C4-2B (cell line): Measurements from ENCODE around the gene GAB4.
"Not testable (repeated sequence)": the region's sequence is repeated elsewhere in the genome, so short reads cannot be mapped to it uniquely, and the experiment has no call there.

ENCODE experiments used
- H3K27ac ChIP-seq: fragments of 450-650 bp; 2 replicates; pipeline ENCODE4 v1.5.1; 2017
- ZFX ChIP-seq: fragments of 450-650 bp; IDR thresholded peaks from 2 replicates; pipeline ENCODE4 v1.6.1; 2017
- TF ChIP-seq, protein P1 (sequence below): fragments of 450-650 bp; conservative IDR thresholded peaks from 2 replicates; pipeline ENCODE4 v1.5.1; 2017; ENCODE audit warnings: mild to moderate bottlenecking

Gene GAB4

DNA sequence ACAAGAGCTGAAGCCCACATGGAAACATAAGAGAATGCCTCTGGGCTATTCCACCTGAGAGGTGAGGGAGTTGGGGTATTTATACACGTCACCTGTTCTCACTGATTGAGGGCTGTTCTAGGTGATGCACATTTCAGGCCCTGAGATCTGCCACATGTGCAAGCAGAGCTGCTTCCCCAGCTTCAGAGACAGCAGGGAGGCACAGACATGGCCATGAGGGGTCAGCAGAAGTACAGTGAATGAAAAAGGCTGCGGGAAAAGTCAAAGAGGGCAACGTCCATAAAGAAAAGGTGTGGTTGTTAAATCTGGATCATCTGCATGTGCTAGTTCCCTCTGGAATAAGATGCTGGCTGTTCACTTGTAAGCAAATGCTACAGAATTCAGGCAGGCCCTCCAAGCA lies 75.4 kb downstream of the GAB4 start:
- H3K27ac ChIP-seq, result no peak overlapping the region
- TF ChIP-seq, protein P1, sequence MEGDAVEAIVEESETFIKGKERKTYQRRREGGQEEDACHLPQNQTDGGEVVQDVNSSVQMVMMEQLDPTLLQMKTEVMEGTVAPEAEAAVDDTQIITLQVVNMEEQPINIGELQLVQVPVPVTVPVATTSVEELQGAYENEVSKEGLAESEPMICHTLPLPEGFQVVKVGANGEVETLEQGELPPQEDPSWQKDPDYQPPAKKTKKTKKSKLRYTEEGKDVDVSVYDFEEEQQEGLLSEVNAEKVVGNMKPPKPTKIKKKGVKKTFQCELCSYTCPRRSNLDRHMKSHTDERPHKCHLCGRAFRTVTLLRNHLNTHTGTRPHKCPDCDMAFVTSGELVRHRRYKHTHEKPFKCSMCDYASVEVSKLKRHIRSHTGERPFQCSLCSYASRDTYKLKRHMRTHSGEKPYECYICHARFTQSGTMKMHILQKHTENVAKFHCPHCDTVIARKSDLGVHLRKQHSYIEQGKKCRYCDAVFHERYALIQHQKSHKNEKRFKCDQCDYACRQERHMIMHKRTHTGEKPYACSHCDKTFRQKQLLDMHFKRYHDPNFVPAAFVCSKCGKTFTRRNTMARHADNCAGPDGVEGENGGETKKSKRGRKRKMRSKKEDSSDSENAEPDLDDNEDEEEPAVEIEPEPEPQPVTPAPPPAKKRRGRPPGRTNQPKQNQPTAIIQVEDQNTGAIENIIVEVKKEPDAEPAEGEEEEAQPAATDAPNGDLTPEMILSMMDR, result peak; percentile 34
- no peak for TF ChIP-seq ZFX

DNA sequence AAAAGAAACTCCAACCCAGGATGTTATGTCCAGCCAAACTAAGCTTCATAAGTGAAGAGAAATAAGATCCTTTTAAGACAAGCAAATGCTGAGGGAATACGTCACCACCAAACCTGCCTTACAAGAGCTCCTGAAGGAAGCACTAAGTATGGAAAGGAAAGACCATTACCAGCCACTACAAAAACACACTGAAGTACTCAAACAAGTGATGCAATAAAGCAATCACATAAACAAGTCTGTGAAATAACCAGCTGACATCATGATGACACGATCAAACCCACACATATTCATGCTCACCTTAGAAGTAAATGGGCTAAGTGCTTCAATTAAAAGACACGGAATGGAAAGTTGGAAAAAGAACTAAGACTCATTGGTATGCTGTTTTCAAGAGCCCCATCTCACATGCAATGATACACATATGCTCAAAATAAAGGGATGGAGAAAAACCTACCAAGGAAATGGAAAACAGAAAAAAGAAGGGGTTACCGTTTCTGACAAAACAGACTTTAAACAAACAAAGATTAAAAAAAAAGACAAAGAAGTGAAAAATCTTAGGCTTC lies 82.5 kb downstream of the GAB4 start:
- no peak overlapping the region for H3K27ac ChIP-seq
- TF ChIP-seq, protein P1, result no peak
- no peak for TF ChIP-seq ZFX

DNA sequence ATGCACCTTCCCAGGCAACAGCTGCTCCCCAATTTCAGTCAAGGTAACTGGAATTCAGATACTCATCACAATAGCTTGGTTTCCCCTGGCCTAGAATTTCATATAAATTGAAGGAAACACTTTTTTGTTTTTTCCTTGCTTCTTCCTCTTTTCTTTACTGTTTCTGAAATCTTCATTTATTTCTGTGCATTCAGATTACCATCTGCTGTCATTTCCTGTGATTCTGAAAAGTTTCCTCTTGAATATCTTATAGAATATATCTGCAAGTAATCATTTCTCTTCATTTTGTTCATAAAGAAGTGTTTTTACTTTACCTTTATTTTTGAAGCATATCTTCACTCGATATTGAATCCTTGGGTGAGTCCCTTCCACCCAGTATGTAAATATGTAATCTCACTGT lies 85.3 kb downstream of the GAB4 start:
- H3K27ac ChIP-seq, result no peak overlapping the region
- TF ChIP-seq, protein P1, result no peak
- TF ChIP-seq ZFX, result no peak

DNA sequence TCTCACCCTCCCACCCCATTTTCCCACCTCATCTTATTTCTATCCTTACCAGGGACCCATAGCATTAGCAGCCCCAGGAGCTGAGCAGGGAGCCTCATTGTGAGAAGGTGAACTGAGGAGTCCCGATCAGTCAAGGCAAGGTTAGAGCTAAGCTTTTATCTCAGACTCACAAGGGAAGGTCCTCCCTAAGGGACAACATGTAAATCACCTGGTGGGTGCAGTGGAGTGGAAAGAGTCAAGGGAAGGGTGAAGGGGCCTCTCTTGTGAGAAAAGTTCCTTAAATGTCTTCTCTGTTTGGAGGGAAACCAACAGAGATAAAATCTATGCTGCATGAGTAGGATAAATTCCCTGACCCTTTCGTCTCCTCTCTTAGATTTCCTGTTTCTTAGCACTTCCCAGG lies 85.9 kb downstream of the GAB4 start:
- no peak for TF ChIP-seq ZFX
- TF ChIP-seq, protein P1, result no peak

DNA sequence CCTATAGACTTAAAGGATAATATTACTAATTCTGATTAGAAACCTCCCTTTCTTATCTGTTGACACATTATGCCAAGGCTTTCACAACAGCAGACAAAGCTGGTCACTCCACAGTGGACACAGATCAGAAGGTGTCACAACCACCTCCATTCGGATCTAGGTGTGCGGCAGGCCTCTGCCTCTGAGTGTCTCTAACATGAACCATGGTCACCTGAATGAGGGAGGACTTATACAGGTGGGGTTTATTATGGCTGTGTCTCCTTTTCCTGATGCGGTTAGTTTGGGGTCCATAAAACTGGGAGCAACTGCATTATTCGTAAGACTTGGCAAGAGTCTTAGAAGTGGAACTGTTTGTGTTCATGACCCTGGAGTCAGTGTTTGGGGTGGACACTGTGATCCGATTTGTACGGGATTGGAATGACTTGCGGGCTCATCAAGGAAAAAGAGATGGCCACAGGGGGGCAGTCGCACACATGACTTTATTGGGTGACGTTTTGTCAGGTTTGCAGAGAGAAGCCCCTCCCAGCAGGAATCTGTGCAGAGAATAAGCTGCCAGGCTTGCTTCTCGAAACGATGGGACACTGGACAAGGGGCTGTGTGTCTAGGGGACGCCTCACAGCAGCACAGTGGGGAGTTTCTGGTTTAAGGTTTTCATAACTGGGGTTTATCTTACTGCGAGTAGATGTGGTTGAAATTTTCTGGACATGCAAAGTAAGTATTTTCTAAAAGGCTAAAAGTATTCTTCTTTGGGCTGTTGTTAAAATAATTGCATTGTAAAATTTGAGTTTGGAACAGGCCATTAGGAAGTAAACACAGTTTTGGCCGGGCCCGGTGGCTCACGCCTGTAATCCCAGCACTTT lies 90.6 kb downstream of the GAB4 start:
- H3K27ac ChIP-seq, result no peak overlapping the region
- TF ChIP-seq, protein P1, result peak; percentile 90
- no peak for TF ChIP-seq ZFX

More for the DNA sequence above, 85.9 kb downstream of the GAB4 start:
- no peak overlapping the region for H3K27ac ChIP-seq

DNA sequence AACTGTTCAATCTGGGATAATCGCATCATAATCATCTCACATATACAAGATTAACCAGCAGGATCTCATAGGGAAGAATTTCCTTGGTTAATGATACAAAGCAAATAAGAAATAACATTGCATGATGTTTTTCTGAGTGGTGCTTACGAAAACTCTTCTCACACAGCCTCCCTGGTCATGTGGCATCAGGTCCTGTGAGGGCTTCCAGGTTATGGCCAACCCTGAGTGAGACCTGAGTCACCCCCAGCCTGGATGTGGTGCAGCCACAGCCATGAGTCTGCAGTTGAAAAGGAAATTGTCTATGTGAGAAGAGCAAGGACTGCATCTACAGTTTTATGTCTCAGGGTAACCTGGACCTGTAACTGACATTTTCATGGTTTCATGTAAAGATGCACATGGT lies 92.3 kb downstream of the GAB4 start:
- no peak for TF ChIP-seq ZFX
- TF ChIP-seq, protein P1, result no peak
- no peak overlapping the region for H3K27ac ChIP-seq

DNA sequence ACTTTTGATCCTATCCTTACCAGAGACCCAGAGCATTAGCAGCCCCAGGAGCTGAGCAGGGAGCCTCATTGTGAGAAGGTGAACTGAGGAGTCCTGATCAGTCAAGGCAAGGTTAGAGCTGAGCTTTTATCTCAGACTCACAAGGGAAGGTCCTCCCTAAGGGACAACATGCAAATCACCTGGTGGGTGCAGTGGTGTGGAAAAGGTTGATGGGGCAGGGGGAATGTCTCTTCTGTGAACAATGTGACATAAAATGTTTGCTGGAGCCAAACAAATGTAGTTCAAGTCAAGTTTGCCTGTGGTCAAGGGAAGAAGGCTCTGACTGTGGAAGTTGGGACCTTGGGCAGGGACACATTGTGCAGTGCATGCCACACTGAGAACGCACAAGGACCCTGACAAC lies 93.1 kb downstream of the GAB4 start:
- not testable (repeated sequence) for H3K27ac ChIP-seq
